Skeletal muscle satellite cell (primary cell): ENCODE results near the gene COPZ2.
A peak's percentile ranks its signal among the peaks of the same experiment; 100 is the strongest.

Experiments
- H3K27me3 ChIP-seq: 2 replicates; pipeline ENCODE4 v1.7.0; 2013; ENCODE audit warnings: low read length; ENCODE audit not compliant: control insufficient read depth, insufficient read depth
- H3K36me3 ChIP-seq: 2 replicates; pipeline ENCODE4 v1.7.0; 2013; ENCODE audit warnings: mild to moderate bottlenecking, control low read depth, low read length; ENCODE audit not compliant: insufficient read depth
- H3K4me1 ChIP-seq: 2 replicates; pipeline ENCODE4 v1.7.0; 2013; ENCODE audit warnings: low read length; ENCODE audit not compliant: control insufficient read depth, insufficient read depth
- H3K4me2 ChIP-seq: 2 replicates; pipeline ENCODE4 v1.7.0; 2013; ENCODE audit warnings: mild to moderate bottlenecking, low read length
- H3K4me3 ChIP-seq: 2 replicates; pipeline ENCODE4 v1.7.0; 2013; ENCODE audit warnings: low read length
- H3K9ac ChIP-seq: 2 replicates; pipeline ENCODE4 v1.7.0; 2013; ENCODE audit warnings: mild to moderate bottlenecking, low read depth, low read length, moderate library complexity
- H3K9me3 ChIP-seq: replicated peaks from 2 replicates; pipeline ENCODE4 v1.7.0; 2013; ENCODE audit warnings: mild to moderate bottlenecking, control low read depth, low read length

COPZ2 gene

DNA sequence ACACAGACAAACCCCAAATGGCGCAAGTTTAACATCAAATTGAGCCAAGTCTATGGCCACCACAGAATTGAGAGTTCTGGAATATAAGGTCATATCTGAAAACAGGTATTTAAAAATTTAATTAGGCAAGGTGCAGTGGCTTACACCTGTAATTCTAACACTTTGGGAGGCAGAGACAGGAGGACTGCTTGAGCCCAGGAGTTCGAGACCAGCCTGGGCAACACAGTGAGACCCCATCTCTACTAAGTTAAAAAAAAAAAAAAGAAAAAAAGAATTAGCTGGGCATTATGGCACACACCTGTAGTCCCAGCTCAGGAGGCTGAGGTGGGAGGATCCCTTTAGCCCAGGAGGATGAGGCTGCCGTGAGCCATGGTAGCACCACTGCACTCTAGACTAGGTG, 29.6 kb upstream of the COPZ2 start:
- peaks cover 57% of the 10 kb centered on the region for H3K36me3 ChIP-seq

GRCh38 chr17:48066656-48067055, 29.1 kb upstream of the COPZ2 start:
- H3K4me1 ChIP-seq: peaks cover 36% of the 10 kb centered on the region
- H3K36me3 ChIP-seq: peaks cover 62% of the 10 kb centered on the region

More for the DNA sequence above, 29.6 kb upstream of the COPZ2 start:
- Histone ChIP-seq H3K4me3 (no peak overlapping the region), H3K4me1 (peaks cover 34% of the 10 kb centered on the region), H3K9me3 (no peaks in the 10 kb centered on the region), H3K27me3 (no peaks in the 10 kb centered on the region), H3K9ac (no peak overlapping the region), H3K4me2 (no peak overlapping the region)

GRCh38 chr17:48066192-48066591, 28.6 kb upstream of the COPZ2 start:
- H3K4me1 ChIP-seq: peaks cover 40% of the 10 kb centered on the region
- no peak overlapping the region for H3K9ac ChIP-seq
- no peak overlapping the region for H3K4me3 ChIP-seq
- no peaks in the 10 kb centered on the region for H3K9me3 ChIP-seq
- H3K27me3 ChIP-seq: no peaks in the 10 kb centered on the region
- H3K4me2 ChIP-seq: no peak overlapping the region
- H3K36me3 ChIP-seq: peaks cover 61% of the 10 kb centered on the region

More at GRCh38 chr17:48066656-48067055, 29.1 kb upstream of the COPZ2 start:
- Histone ChIP-seq H3K4me2 (no peak overlapping the region), H3K27me3 (no peaks in the 10 kb centered on the region), H3K9me3 (no peaks in the 10 kb centered on the region), H3K9ac (no peak overlapping the region), H3K4me3 (no peak overlapping the region)

GRCh38 chr17:48064638-48065037, 27.0 kb upstream of the COPZ2 start:
- H3K9me3 ChIP-seq: no peaks in the 10 kb centered on the region
- no peaks in the 10 kb centered on the region for H3K27me3 ChIP-seq
- no peak overlapping the region for H3K9ac ChIP-seq
- H3K4me1 ChIP-seq: peaks cover 43% of the 10 kb centered on the region
- H3K4me3 ChIP-seq: no peak overlapping the region
- H3K4me2 ChIP-seq: no peak overlapping the region
- H3K36me3 ChIP-seq: peaks cover 61% of the 10 kb centered on the region

GRCh38 chr17:48062273-48062672, 24.7 kb upstream of the COPZ2 start:
- Histone ChIP-seq H3K36me3 (peaks cover 78% of the 10 kb centered on the region), H3K9me3 (no peaks in the 10 kb centered on the region), H3K9ac (no peak overlapping the region), H3K4me1 (peaks cover 28% of the 10 kb centered on the region), H3K4me2 (no peak overlapping the region), H3K4me3 (no peak overlapping the region), H3K27me3 (no peaks in the 10 kb centered on the region)

DNA sequence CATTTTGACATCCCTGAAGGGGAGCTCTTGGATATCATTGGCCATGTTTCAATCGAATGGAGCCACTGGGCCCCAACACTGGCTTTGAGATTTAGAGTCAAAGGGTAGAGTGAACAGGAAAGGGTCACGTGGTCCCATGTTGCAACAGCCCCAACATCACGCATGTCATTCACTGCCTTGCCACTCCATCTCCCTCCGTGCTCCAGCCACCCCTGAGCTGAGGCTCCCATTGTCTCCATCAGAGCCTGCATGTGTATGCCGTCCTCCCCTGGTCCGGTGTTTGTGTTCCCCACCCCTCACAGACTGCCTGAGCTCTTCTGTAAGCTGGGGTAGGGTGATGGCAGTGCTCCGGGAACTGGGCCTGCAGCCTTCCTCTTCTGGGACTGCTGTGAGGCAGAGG, 22.7 kb upstream of the COPZ2 start:
- H3K9me3 ChIP-seq: no peaks in the 10 kb centered on the region
- peaks cover 83% of the 10 kb centered on the region for H3K36me3 ChIP-seq
- H3K4me1 ChIP-seq: peaks cover 21% of the 10 kb centered on the region
- H3K9ac ChIP-seq: no peak overlapping the region
- no peak overlapping the region for H3K4me3 ChIP-seq
- no peaks in the 10 kb centered on the region for H3K27me3 ChIP-seq
- H3K4me2 ChIP-seq: no peak overlapping the region

- no peak overlapping the region for H3K4me2 ChIP-seq
- peaks cover 25% of the 10 kb centered on the region for H3K4me1 ChIP-seq
- no peak overlapping the region for H3K9ac ChIP-seq
- no peak overlapping the region for H3K4me3 ChIP-seq
- no peaks in the 10 kb centered on the region for H3K27me3 ChIP-seq
- H3K36me3 ChIP-seq: peaks cover 76% of the 10 kb centered on the region
- no peaks in the 10 kb centered on the region for H3K9me3 ChIP-seq
These were observed 21.6 kb upstream of the COPZ2 start for GRCh38 chr17:48059125-48059668.

GRCh38 chr17:48058393-48059124, 21.0 kb upstream of the COPZ2 start:
- Histone ChIP-seq H3K36me3 (peaks cover 74% of the 10 kb centered on the region), H3K4me1 (peaks cover 31% of the 10 kb centered on the region), H3K9ac (no peak overlapping the region)

DNA sequence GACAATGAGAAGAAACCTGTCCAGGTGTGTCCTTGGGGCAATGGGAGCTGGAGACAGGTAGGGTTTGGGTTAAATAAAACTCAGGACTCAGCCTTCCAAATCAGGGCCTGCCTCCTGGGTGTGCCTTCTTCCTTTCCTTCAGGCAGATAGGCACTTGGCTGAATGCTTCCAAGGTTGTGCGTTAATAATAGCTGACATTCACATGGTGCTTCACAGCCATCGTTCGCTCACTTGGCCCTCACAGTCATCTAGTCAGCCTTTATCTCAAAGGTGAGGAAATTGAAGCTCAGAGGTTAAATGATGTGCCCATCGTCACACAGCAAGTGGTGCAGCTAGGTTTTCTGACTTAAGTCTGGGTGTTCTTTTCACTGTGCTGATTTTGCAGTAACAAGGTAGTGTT, 20.0 kb upstream of the COPZ2 start:
- no peak overlapping the region for H3K4me2 ChIP-seq
- no peaks in the 10 kb centered on the region for H3K9me3 ChIP-seq
- H3K36me3 ChIP-seq: peaks cover 71% of the 10 kb centered on the region
- no peak overlapping the region for H3K9ac ChIP-seq
- H3K4me1 ChIP-seq: peaks cover 40% of the 10 kb centered on the region
- no peaks in the 10 kb centered on the region for H3K27me3 ChIP-seq
- no peak overlapping the region for H3K4me3 ChIP-seq

More at GRCh38 chr17:48058393-48059124, 21.0 kb upstream of the COPZ2 start:
- no peaks in the 10 kb centered on the region for H3K9me3 ChIP-seq
- H3K4me2 ChIP-seq: no peak overlapping the region
- H3K4me3 ChIP-seq: no peak overlapping the region
- H3K27me3 ChIP-seq: no peaks in the 10 kb centered on the region

- H3K4me3 ChIP-seq: no peak overlapping the region
- H3K27me3 ChIP-seq: no peaks in the 10 kb centered on the region
- no peak overlapping the region for H3K4me2 ChIP-seq
- H3K9ac ChIP-seq: no peak overlapping the region
- peaks cover 48% of the 10 kb centered on the region for H3K4me1 ChIP-seq
- no peaks in the 10 kb centered on the region for H3K9me3 ChIP-seq
- peaks cover 70% of the 10 kb centered on the region for H3K36me3 ChIP-seq
These were observed 19.3 kb upstream of the COPZ2 start for GRCh38 chr17:48056879-48057278.

- H3K9me3 ChIP-seq: no peaks in the 10 kb centered on the region
- peaks cover 66% of the 10 kb centered on the region for H3K36me3 ChIP-seq
- no peaks in the 10 kb centered on the region for H3K27me3 ChIP-seq
- H3K9ac ChIP-seq: peak overlapping the region; percentile 7
- H3K4me3 ChIP-seq: no peak overlapping the region
- H3K4me1 ChIP-seq: peaks cover 48% of the 10 kb centered on the region
- no peak overlapping the region for H3K4me2 ChIP-seq
These were observed 18.7 kb upstream of the COPZ2 start for GRCh38 chr17:48056246-48056745.
